CD4-positive, alpha-beta T cell treated with Interleukin-4 for 4 hours (primary cell): ENCODE results near the gene NXT1.

Experiments
- DNase-seq: peaks from one replicate; pipeline ENCODE4 v3.0.0-alpha.2; 2020

Gene NXT1

DNA sequence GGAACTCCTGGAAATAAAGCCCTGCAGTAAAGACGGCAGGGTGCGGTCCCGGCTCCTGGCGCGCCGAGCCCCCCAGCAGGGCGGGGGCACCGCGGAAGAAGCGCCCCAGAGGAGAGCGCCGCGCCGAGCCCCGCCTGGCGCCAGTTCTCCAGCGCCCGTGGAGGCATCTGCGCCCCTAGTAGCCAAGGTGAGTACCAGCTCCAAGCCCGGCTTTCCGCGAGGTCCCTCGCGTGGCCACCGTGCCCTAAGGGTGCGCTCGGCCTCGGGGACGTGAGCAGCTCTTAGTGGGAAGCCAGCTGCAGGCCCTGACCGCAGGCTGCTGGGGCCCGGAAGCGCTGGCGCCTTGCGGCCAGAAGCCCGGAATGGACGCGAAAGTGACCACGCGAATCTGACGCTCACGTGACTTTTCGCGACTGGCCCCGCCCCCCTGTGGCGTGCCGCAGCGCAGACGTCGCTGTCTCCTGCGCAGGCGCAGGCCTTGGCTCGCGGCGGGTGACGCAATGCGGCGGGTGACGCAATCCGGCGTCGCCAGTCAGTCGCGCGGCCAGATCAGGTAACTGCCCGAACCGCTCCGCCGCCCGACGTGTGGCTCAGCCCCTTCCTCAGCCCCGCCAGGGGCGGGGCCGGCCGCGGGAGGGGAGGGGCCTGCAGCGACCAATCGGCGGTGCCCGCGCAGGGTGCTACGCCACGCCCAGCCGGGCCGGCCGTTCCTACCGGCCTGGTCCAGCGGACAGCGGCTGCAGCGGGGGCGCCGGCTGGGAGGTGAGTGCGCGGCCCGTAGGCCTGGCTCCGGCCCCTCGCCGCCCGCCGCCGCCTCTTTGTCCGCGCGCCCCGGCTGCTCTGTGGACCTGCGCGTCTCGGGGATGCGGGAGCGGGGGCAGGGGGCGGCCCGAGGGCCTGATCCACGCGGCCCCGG, 11.1 kb downstream of the NXT1 start, which contains the start of gene GZF1:
Gene GZF1 (plus strand): TSS at position 707 of the 916 bp plus-strand sequence. CDS start 2,202 bp downstream, outside the sequence.
- peak; percentile 97 for DNase-seq

GRCh38 chr20:23362392-23363256, 12.0 kb downstream of the NXT1 start:
- DNase-seq = no peak

DNA sequence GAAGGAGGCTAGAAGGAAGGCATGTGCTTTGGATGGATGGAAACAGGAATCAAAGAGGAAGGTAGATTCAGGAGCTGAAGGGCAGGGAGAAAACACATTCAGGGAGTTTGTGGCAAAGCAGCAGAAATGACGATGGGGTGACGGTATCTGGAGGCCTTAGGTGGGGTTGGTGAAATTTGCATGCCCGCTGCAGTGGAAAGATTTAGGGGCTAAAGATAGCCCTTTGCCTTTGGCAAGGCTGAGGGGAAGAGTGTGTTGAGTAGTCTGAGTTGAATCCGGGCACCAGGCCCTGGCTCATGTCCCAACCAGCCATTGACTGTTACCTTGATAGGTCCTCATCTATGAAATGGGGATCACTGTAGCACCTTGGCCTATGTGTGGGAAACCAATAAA, 12.7 kb downstream of the NXT1 start:
- DNase-seq = no peak

- DNase-seq = no peak
Observed at GRCh38 chr20:23365390-23366165, 15.0 kb downstream of the NXT1 start.

DNA sequence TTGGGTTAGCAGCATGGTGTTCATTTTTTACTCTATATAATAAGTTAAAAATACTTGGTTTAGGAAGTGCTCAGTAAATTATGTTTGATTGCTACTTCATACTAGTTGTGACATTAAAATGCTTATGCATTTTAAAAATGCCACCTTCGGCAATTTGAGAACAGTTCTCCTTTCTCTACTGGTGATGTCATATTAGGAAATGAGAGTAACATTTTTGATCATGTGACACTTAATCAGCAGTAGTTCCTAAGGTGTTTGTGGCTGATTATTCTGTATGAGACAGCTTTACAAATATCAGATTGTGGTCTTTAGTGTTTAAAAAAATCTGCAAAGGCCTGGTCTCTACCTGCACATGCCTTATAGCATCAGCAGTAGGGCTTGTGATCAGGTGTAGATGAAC, 15.8 kb downstream of the NXT1 start:
- peak; percentile 57 for DNase-seq

DNA sequence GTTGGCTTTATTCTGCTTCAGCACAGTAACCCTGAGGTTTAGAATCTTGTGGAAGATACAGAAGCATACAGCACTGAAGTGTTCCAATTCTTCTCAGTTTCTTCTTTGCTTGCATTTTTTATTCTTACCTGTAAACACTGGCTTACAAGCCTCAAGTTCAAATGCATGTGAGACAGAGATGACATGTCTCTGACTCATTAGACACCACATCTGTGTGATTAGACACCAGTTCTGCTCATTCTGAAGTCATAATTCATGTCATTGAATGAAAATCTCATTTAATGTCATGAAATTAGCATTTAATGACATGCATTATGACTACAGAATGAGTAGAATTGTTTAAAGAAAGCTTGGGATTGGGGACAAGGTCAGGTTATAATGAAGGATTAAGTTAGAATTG, 17.2 kb downstream of the NXT1 start:
- no peak for DNase-seq

DNA sequence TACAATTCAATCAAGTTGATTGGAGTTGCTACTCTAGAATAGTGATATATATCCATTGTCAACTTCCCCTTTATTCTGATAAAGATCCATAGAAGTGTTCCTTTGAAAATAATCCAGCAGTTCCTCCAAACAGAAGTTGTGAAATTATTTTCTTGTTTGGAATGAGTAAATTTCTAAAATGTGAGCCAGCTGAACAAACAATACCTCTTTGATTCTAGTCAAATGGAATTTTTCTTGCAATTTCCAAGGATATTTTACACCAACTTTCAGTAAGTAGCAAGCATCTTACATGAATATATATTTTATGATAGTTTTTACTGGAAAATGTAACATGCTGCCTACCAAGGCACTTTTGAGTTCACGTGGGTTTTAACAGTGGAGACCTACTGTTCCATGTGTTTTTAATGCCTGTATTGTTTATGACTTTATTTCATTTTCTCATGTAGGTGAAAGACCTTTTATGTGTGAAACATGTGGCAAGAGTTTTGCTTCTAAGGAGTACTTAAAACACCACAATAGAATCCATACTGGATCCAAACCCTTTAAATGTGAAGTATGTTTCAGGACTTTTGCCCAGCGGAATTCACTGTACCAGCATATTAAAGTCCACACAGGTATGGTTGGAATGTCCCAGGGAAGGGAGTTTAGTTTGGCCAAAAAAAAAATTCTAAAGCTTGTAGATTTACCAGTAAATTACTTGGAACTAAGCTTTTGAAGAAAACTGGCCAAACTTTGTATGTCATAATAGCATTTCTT, 17.9 kb downstream of the NXT1 start:
- no peak for DNase-seq

GRCh38 chr20:23369072-23369823, 18.7 kb downstream of the NXT1 start:
- no peak for DNase-seq

DNA sequence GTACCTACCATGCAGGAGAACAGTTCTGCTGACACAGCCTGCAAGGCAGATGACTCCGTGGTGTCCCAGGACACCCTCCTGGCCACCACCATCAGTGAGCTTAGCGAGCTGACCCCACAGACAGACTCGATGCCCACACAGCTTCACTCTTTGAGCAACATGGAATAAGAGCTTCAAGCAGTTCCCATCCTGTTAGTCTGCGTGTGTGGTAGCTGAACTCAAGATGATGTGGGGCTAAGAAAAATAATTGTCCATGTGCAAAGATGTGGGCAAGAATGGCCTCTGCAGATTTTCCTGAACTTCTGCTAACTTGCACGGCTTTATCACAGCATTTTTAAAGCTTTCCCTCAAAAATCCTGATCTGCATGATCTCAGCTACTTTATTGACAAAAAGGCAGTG, 19.7 kb downstream of the NXT1 start:
- no peak for DNase-seq

DNA sequence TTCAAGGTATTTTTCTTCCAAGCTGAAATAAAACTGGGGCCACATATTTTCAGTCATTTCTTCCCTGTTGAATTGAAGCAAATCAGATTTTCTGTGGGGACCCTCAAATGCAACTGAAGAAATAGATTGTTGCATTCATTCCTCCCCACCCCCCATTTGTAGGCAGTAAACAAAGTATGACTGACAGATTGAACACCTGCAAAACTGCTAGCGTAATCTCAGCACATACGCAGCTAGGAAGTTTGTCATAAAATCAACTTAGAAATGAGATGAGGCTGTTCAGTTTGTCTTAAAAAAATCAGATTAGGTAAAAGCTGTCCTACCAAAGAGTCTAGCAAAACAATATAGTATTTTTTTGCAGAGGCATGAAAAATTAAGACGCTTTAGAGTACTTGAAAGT, 20.3 kb downstream of the NXT1 start:
- no peak for DNase-seq

- no peak for DNase-seq
Observed at GRCh38 chr20:23371496-23371895, 20.9 kb downstream of the NXT1 start.

DNA sequence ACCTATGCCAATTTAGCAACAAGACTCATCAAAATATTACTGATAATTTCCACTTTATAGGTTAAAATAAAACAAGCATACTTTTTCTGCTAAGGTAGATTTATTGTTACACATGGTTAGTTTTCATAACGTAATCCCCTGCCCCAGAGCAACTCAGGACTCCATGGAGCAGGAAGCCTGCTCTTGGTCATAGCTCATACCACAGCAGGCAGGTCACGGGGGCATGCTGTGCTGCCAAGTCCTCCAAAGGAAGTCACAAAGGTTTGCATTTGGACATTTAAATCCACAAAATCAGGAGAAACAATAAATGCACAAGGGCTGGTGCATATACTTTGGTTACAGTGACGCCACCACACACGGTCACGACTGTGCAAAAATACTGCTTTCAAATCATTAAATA, 23.9 kb downstream of the NXT1 start:
- DNase-seq = no peak

- no peak for DNase-seq
Observed at GRCh38 chr20:23375827-23376226, 25.2 kb downstream of the NXT1 start.

GRCh38 chr20:23379772-23380171, 29.2 kb downstream of the NXT1 start:
- DNase-seq = no peak

- DNase-seq = no peak
Observed at GRCh38 chr20:23381876-23382275, 31.3 kb downstream of the NXT1 start.

- DNase-seq = no peak
Observed at GRCh38 chr20:23386304-23387117, 35.9 kb downstream of the NXT1 start.

- no peak for DNase-seq
Observed at GRCh38 chr20:23387118-23387443, 36.5 kb downstream of the NXT1 start.

DNA sequence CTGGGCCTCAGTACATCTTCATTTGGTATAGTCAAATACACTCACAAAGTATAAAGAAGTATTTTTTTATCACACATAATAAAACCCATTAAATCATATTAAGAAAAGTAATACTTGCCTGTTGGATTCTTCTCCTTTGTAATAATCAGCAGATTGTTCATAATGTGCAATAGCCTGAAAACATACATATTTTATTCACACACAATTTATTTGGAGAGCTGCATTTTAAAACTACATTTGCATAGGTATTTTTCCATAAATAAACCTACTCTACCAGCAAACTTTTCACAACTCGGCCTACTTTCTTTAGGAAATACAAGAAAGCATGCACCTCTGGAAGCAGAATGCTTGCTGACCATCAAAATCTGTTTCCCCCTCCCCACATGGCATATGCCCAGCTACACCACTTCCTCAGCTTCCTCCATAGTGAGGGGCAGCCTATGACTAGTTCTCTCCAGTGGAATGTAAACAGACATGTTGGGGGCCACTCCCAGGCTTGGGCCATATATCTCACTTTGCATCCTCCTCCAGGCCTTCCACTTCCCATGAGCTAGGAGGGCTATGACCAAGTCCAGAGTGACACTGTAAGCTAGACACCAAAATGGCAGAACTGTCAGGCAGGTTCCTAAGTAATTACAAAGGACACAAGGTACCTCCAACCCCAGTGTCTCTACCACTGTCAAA, 39.6 kb downstream of the NXT1 start:
- DNase-seq = no peak

- no peak for DNase-seq
Observed at GRCh38 chr20:23391707-23392310, 41.2 kb downstream of the NXT1 start.
